ENCODE data around the gene CPVL. TPM values are rescaled to one million over a fixed set of nuclear protein-coding genes. Genes with fewer than 3 reads are reported as not detected.
A peak's percentile ranks its signal among the peaks of the same experiment; 100 is the strongest.

CPVL gene
- total RNA-seq, 1 experiment from 2014 or later = 26.9 TPM

DNA sequence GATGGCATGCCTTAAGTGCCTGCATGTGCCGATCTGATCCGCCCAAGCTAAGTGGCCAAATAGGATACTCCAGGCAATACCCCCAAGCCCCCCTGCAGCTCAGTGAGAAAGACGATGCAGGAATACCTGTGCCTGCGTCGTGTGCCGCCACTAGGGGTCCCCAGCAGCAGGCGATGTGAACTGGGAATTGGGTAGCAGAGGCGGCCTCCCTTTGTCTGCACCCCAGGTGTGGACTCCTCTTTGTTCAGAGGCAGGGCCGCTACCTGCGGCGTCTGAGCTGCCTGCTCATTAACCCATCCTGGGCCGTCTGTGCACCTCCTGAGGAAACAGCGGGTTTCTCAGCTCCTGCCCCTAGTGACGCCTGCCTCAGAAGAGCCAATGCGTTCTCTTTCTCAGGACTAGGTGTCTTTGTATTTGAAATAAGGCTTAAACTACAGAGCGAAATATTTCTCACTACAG is 43.4 kb upstream of the CPVL start:
- TF ChIP-seq, protein P1, sequence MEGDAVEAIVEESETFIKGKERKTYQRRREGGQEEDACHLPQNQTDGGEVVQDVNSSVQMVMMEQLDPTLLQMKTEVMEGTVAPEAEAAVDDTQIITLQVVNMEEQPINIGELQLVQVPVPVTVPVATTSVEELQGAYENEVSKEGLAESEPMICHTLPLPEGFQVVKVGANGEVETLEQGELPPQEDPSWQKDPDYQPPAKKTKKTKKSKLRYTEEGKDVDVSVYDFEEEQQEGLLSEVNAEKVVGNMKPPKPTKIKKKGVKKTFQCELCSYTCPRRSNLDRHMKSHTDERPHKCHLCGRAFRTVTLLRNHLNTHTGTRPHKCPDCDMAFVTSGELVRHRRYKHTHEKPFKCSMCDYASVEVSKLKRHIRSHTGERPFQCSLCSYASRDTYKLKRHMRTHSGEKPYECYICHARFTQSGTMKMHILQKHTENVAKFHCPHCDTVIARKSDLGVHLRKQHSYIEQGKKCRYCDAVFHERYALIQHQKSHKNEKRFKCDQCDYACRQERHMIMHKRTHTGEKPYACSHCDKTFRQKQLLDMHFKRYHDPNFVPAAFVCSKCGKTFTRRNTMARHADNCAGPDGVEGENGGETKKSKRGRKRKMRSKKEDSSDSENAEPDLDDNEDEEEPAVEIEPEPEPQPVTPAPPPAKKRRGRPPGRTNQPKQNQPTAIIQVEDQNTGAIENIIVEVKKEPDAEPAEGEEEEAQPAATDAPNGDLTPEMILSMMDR (conservative IDR thresholded peaks at IDR 0.05) = peak; percentile 95
- no peak overlapping the region for H3K18ac ChIP-seq (ENCODE audit: insufficient read length, low read depth, low read length)
- H3K4me1 ChIP-seq (ENCODE audit: insufficient read depth, low read length) = peaks cover 2% of the 10 kb centered on the region; the same call in 1 of the 2 replicates
- Mint-ChIP-seq H3K4me3 (peak overlapping the region in 1 of 2 experiments; percentile 58; a peak in 1 of 5 replicates), H3K4me1 (peaks cover 27 to 39% of the 10 kb centered on the region in 2 experiments), H3K27me3 (ENCODE audit: low read depth) (peaks cover 51% of the 10 kb centered on the region), H3K36me3 (ENCODE audit: insufficient read depth in 1 of 3, low read depth in 3 of 3) (no peaks in the 10 kb centered on the region), H3K27ac (peak overlapping the region in 1 of 3 experiments; percentile 83; a peak in 1 of 7 replicates), H3K9me3 (no peaks in the 10 kb centered on the region)
- no peak overlapping the region for H3K56ac ChIP-seq (ENCODE audit: insufficient read length, low read depth, low read length)
- H3T11ph ChIP-seq (ENCODE audit: low read length) = no peak overlapping the region
- WGBS (ENCODE audit: extremely low coverage, insufficient read length, low lambda C conversion rate) = no CpG with 5 or more reads among the region's 16 CpGs
- H2AFZ ChIP-seq (ENCODE audit: low read length) = no peak overlapping the region
- no peak overlapping the region for H3K4ac ChIP-seq (ENCODE audit: low read depth, low read length)
- no peak overlapping the region for H3K14ac ChIP-seq (ENCODE audit: insufficient read depth, low read length)
- H3K9me3 ChIP-seq (ENCODE audit: control insufficient read depth, low read depth, low read length) = no peaks in the 10 kb centered on the region
- no peaks in the 10 kb centered on the region for H3K79me1 ChIP-seq (ENCODE audit: insufficient read depth, low read depth, low read length, poor library complexity, severe bottlenecking)
- peaks cover 13% of the 10 kb centered on the region; the same call in 1 of the 2 replicates for H3K27me3 ChIP-seq (ENCODE audit: insufficient read depth, low read length)
- no peak overlapping the region for H2AK5ac ChIP-seq (ENCODE audit: insufficient read length, low read length)
- H4K8ac ChIP-seq (replicated peaks; ENCODE audit: insufficient read length, low read depth, low read length) = no peak overlapping the region
- H3K9ac ChIP-seq (ENCODE audit: extremely low read depth, insufficient read length, low read length) = no peak overlapping the region
- no peaks in the 10 kb centered on the region for H4K20me1 ChIP-seq (ENCODE audit: control insufficient read depth, insufficient read depth, insufficient read length)
- no peak overlapping the region for H3K23ac ChIP-seq (ENCODE audit: insufficient read length, low read depth, low read length)
- no peak overlapping the region for H4K91ac ChIP-seq (ENCODE audit: insufficient read length, low read depth, low read length)
- H2BK120ac ChIP-seq (ENCODE audit: low read depth, low read length, poor library complexity, severe bottlenecking) = no peak overlapping the region
- no peak overlapping the region for H4K5ac ChIP-seq (ENCODE audit: insufficient read length, low read depth, low read length)
- H3K23me2 ChIP-seq (ENCODE audit: insufficient read length, low read depth, low read length, poor library complexity, severe bottlenecking) = peaks cover 12% of the 10 kb centered on the region
- H2BK15ac ChIP-seq (ENCODE audit: low read depth, low read length) = no peak overlapping the region
- H2BK20ac ChIP-seq (ENCODE audit: low read depth, low read length, poor library complexity, severe bottlenecking) = no peak overlapping the region
- DNase-seq = peak; percentile 99
- no peak overlapping the region for H3K27ac ChIP-seq (ENCODE audit: insufficient read length, low read depth, low read length)
- no peak overlapping the region for H2BK5ac ChIP-seq (ENCODE audit: insufficient read length, low read length)
- H3K4me2 ChIP-seq (ENCODE audit: insufficient read depth, insufficient read length, low read length) = peak overlapping the region; percentile 32
- H3K79me2 ChIP-seq (ENCODE audit: insufficient read depth, low read length) = no peaks in the 10 kb centered on the region
- H2BK12ac ChIP-seq (ENCODE audit: insufficient read length, low read depth, low read length) = no peak overlapping the region

Data from H9 (cell line).